Stimulated activated CD8-positive, alpha-beta memory T cell treated with anti-CD3 and anti-CD28 coated beads, Interleukin-15, amount 100 ng/mL, for 1 hour (primary cell): ENCODE results near the gene KLF2.
"Not testable (repeated sequence)": the region's sequence is repeated elsewhere in the genome, so short reads cannot be mapped to it uniquely, and the experiment has no call there.

Source experiments
- DNase-seq: peaks from one replicate; pipeline ENCODE4 v3.0.0-alpha.2; 2020; ENCODE audit warnings: low read depth

KLF2 gene

DNA sequence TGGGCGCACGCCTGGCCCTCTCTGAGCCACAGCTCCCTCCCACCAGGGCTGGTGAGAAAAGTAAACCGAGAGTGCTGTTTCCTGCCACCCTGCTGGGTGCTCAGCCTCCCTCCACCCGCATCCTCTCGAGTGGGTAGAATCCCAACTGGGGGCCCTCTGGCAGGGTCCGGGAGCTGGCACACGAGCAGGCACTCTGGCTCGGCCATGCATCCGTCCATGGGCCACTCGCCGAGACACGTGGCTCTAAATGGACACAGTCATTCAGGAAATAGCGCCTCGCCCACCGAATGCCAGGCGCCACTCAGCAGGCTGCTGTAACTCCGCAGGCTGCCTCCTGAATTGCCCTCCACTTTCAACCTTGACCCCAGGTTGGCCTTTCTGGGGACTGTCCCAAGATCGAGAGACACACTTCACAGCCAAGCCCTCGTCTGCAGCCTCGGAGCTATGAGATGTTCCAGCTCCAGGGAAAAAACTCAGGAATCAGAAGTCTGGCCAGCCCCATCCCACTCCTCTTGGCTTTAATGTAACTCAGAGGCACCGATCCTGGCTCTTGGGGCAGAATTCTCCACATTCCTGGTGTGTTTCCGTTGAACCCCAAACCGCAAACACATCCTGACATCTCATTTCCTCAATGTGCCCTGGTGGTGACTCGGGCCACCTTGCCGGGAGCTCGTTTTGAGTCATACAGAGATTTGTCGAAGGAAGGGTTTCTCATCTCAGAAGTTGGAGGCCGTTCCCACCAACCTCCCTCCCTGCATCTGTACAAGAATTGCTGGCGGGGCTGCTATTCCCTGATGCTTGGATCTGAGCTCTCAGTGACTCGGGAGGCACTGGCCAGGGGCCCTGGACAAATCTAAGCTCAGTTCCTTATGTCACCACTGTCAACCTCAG, 14.1 kb downstream of the KLF2 start:
- DNase-seq: no peak

DNA sequence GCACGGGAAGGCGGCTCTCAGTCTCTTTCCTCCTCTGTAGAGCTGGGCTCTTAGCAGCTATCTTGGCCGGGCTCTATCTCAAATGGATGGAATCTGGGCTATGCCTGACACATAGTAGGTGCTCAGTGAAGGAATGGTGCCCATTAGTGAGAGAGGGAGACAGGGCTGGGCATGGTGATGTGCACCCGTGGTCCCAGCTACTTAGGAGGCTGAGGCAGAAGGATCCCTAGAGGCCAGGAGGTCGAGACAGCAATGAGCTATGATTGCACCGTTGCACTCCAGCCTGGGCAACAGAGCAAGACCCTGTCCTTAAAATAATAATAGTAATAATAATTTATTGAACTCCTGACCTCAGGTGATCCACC, 14.7 kb downstream of the KLF2 start:
- DNase-seq: no peak

DNA sequence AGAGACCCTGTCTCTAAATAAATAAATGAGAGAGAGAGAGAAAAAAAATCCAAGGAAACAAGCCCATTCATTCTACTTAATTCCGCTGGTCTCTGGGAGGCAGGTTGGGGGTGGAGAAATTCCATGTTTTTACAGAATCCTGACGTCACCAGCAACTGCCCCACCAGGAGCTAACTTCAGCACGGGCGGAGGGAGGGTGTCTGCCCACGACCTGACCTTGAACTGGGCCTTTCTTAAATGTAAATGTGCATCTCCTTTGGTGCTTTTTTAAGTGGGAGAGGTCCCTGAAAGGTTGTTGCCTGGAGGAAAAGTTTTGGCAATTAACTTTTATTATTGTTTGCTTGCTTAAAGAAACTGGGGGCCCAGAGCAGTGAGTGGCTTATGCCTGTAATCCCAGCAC, 15.5 kb downstream of the KLF2 start:
- DNase-seq: no peak

DNA sequence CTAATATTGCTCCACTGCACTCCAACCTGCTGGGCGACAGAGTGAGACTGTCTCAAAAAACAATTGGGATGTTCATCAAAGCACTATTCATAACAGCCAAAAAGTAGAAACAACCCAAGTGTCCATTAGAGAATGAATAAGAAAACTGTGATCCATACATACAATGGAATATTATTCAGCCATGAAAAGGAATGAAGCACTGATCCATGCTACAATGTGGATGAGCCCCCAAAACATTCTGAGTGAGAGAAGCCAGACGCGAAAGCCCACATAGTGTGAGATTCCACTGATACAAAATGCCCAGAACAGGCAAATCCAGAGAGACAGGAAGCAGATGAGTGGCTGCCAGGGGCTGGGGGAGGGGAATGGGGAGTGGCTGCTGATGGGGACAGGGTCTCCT, 16.0 kb downstream of the KLF2 start:
- no peak for DNase-seq

DNA sequence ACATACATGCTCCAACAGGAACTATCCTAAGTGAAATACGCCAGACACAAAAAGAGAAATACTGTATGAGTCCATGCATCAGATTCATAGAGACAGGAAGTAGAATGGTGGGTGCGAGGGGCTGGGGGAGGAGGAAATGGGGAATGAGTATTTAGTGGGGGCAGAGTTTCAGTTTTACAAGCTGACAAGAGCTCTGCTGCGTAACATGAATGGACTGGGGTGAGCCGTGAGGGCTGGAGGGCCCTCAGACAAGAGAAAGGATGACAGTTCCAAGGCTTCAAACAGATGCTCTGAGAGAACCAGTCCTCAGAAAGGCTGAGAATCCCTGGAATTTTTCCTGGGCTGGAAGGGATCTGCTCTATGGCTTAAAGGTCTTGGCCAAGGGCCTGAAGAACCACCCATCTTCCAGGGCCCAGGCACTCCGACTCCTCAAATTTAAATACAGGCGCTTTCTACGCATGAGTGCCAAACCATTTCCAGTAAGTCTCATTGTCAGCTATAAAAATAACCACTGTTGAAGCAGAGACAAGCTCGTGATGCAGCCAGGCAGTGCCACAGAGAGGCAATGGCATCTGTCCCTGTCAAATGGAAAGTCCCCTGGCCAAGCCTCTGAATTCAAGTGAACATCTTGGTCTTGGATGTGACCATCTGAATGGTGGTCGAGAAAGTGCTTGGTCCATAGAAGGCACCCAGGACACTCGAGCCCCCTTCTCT, 17.5 kb downstream of the KLF2 start:
- DNase-seq: no peak

DNA sequence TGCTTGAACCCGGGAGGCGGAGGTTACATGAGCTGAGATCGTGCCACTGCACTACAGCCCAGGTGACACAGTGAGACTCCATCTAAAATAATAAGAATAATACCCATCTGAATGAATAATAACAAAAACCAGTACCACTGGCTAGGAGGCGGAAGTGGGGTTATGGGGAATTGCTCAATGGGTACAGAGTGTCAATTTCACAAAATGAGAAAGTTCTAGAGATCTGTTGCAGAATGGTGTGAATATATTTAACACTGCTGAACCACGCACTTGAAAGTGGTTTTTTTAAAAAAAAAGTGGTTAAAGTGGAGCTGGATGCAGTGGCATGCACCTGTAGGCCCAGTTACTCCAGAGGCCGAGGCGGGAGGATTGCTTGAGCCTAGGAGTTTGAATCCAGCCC, 18.5 kb downstream of the KLF2 start:
- DNase-seq: no peak

DNA sequence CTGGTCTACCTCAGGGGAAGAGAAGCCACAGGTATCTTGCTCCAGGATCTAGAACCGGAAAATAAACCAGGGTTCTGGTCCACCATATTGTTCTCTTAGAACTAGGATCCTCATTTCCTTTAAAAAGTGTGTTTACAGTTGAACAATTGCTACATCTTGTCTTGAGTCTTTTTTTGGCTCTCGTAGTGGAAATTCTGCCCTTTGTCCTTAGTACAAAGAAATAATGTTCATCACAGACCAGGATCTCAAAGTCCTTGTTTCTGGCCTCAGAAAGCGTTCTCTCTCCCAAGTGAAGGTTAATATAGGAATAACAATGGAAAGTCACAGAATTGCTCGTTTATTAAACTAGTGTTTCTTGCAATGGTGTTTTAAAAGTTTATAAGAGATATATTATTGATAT, 20.8 kb downstream of the KLF2 start:
- DNase-seq: no peak

DNA sequence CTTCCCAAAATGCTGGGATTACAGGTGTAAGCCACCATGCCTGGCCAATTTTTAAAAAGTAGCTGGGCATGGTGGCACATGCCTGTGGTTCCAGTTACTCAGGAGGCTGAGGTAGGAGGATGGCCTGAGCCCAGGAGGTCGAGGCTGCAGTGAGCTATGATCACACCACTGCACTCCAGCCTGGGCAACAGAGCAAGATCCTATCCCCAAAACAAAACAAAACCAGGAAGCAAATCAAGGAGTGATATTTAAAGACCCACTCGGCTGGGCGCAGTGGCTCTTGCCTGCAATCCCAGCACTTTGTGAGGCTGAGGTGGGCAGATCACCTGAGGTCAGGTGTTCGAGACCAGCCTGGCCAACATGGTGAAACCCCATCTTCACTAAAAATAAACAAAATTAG, 22.5 kb downstream of the KLF2 start:
- DNase-seq: not testable (repeated sequence)

DNA sequence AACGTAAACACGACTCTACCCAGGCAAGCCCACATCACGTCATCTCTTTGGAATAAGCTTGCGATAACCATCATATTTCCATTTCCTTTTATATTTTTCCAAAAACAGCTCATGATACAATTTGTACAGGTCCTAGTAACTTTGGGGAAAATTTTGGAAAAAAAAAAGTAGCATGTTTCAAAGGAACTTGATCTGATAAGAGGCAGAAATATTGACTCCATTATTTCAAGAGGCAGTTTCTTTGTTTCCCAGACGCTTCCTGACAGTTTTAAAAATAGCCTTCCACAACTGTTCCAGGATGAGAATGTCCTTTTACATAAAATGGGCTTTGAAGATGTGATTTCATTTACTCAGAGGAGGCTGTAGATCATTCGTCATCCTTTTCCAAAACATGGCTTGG, 23.1 kb downstream of the KLF2 start:
- no peak for DNase-seq

DNA sequence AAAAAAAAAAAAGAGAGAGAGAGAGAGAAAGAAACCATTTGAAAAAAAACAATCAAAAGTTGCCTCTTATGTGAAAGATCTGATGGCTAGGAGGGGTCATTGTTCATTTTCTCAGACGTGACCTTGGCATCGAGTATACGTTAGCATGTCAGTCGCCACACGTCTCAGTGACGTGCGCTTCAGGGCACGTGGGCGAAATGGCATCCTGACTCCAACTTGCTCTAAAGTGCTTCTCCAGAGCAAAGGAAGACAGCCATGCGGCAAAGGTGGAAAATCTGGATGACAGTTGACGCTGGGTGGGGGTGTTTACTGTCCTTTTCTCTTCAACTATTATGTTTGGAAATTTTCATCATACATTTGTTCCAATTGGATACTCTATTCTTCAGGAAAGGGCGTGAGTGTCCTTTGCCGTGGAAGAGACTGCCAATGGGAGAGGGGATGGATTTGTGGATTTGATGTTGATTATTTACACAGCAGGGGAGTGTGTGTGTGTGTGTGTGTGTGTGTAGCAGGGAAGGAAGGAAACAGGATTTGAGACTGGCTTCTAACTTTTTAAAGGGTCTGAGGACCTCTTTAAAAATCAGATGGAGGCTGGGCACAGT, 25.0 kb downstream of the KLF2 start:
- DNase-seq: no peak

DNA sequence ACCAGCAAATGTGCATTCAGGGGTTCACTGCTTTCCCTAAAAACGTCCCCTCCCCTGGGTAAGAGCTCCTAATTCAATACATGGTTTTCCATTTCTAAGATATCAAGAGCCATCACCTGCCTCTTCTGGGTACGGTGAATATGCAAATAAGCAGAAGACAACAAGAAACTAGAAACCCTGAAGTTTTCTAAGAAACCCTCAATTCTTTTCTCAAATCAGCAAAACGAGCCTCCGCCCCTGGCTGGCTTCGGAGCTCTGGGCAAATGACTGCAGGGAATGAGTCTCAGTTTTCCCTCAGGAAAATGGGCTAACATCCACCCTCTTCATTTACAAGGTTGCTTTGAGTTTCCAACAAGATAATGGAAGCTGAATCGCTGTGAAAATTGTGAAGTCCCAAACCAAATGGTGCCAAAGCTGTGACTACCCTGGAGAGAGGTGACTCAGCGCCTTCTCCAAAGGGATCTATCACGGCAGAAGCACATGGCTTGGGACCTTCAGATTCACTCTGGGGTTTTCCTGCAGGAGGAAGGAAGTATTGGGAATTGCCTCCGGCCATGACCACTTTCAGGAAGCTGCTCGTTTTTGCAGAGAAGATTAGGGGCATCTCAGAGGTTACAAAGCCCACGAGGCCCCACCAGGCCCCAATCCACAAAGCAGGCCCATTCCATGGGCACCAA, 26.6 kb downstream of the KLF2 start:
- DNase-seq: no peak

DNA sequence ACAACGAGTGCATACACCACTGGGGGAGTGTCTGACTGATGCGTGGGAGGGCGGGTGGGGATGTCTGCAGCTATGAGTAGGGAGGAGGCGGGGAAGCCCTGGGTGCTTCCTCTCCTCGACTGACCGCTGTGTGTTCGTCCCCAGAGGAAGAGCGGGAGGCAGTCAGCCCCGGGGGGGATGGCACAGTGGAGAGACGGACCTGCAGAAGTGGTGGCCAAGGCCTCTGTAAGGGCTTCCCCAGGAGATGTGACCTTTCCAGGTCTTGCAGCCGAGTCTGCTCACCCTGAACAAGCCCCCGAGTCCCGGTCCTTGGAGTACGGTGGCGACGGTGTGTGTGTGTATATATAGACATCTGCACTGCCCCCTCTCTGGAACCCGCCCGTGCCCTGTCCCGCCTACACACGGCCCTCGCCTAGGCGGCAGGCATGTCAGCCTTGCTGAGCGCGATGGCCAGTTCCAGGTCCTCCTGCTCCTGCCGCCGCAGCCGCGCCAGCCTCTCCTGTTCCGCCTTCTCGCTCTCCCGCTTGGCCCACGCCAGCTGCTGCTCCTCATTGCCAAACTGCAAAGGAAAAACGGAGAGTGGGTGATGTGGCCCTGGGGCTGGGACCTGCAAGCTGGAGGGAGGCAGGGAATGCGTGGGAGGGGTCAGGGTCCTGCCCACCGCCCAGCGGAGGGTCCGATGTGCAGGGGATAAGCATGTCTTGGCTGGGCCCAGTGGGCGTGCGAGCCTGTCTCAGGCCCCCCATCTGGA, 30.8 kb downstream of the KLF2 start:
- DNase-seq: no peak

DNA sequence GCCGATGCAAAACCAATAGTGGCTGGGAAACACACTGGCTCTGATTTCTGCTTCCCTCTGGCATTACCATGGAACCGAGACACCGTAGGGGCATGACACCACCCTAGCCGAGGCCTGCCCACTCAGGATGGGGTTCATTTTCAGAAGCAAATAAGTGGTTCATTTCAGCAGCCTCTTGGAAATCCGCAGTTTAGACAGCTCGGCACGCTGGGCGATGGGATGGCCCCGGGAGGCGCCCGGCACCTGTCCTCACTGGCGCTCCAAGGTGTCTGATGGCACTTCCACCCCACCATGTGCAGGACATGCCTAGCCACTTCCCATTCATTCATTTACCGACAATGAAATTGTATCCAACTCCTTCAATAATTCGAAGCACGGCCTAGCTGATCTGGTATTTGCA, 33.8 kb downstream of the KLF2 start:
- DNase-seq: no peak

DNA sequence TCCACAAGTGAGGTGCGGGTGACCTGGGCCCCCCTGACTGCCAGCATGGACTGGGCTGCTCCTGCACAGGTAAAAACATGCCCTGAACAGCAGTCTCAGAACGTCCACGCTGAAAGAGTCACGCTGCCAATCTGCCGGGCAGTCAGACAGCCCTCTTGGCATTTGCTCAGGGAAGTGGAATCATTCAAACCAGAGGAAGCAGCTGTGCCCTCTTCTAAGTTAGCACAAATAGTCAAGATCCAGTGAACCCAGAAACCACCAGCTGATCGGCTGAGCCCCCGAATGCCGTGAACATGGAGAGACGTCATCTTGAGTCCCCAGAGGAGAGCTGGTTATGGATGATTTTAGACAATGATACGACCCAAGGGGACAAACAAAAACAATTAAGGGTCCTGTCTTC, 34.4 kb downstream of the KLF2 start:
- no peak for DNase-seq

DNA sequence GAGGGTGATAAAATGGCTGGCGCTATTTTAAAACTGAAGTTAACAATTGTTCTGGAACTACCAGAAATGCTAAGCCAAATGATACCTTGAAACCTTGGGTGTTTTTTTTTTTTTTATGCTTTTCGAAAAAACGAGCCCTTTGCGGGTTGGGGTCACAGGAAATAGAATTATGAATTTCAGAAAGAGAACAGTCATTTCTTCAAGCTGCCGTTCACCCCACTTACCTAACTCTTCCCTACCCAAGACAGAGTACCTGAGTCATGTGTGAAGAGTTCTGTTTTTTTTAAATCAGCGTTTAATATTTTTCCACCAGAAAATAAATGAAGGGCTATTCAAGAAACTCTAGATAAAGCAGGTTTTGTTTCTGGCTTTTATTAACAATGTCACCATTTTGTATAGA, 35.3 kb downstream of the KLF2 start:
- no peak for DNase-seq

DNA sequence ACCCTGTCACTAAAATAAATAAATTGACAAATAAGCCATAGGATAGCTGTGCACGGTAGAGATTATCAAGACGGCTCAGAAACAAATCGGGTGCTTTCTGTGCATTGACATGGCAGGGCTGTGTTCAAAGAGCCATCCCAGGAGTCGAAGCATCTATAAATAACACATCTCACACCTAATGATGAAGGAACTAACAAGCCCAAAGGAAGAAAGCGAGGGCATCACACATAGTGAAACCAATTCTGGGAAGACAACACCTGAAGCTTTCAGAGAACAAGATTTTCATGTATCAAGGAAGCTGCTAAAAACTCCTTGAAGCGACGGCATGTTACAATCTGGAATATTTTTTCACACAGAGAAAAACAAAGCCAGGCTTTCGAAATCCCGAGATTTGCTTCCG, 36.1 kb downstream of the KLF2 start:
- no peak for DNase-seq

DNA sequence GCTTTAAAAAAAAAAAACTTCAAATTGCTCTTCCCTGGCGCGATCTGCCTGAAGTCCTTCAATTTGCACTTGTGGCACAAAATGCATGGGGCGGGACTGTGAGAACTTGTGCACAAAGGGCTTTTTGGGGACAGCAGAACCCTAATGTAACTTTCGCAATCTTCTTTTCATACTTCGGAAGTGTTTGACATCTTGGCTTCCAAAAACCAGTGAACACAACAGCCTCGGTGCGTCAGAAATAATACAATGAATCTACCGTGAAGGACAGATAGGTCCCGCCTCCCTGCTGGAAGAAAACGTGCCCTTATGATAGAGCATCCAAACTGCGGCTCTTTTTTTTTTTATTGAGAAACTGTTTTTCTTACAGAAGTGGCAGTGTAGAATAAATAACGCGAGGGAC, 36.6 kb downstream of the KLF2 start:
- DNase-seq: no peak

DNA sequence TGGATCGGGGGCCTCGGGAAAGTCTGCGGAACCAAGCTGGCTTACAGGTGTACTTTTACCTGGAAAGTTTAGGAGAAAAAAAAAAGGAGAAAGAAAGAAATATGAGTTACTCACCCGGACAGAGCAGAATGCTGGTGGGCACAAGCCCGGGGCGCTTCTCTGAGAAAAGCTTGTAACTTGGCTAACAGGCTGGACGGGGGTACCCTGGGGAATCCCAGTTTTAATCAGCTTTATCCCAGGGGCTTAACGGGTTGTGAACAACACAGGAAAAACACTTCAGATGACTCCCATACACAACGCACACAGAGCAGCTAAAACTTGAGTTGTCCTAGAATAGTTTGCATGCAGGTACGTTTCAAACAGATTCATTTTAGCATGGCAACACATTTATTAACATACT, 37.3 kb downstream of the KLF2 start:
- no peak for DNase-seq

DNA sequence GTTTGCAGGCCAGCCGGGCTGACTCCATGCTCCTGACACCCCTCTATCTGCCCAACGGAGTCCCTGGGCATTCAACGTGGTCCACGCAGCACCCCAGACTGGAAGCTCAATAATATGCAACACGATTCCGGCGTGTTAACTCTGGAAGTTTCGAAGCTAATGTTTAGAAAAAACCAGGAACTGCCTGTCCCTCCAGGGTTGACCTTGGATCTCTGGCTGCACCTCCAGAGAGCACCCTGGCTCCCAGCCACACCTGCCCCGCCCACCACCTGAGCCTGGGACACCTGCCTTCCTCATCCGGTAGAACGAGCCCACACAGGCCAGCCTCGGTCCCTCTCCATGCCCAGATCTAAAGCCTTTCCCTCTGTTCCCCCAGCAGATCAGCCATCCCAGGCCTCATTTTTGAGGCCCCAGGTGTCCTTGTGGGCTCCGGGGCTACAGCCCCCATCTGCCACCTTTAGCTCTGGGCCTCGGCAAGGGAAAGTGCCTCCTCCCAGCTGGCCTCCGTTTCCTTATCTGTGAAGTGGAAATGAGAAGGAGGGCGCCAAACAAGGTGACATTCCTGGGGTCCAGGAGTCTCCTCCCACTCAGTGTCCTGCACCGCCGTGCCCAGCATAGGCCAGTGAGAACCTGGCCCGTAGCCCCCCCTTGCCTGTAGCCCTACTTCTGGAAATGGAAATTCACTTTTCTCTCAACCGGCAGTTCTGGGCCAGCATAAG, 38.7 kb downstream of the KLF2 start:
- DNase-seq: no peak

DNA sequence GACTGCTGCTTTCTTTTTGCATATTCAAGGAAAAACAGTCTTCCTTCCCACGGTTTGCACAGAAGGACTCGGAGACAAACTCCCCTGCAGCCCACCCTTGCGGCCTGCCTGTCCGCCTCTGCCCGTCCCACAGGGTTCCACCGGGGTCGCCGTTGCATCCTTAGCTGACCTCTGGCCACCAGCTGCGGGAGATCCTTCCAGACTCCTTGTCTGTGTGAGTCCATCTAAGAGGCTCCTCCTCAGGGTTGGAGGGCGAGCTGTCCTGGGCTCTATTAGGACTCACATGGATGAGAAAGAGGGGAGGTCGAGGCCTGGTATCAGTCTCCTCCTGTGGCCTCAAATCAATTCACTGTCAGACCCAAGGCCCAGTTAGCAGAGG, 39.2 kb downstream of the KLF2 start:
- no peak for DNase-seq

DNA sequence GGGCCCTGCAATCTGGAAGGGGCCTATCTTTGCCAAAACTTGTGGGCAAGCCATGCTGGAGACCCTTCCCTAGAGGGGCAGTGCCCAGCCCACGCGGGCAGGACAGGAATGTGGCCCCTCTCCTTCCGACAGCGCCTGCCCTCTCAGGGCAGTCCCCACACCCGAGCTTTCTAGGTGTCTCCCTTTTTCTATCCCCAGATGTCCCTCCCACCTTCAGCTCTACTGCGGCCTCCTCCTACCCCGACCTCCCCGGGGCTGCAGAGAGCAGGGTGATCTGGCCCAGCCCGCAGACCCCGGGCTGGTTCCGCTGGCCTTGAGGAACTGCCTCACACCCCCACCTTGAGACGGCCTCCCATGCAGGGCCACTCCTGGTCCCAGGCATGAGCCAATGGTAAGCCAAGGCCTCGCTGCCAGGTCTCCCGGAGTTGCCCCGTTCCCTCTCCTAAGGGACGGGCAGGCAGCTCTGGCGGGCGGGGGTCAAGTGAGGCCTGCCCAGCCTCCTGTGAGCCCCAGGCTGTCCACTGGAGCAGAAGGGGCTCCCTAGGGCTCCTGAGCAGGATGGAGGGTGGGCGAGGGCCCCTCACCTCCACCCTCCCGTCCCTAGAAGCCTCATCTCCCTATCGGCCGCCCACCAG, 39.7 kb downstream of the KLF2 start:
- no peak for DNase-seq
